ENCODE data around the gene WNT3.
"Not testable (repeated sequence)": the region's sequence is repeated elsewhere in the genome, so short reads cannot be mapped to it uniquely, and the experiment has no call there.

Gene WNT3, protein sequence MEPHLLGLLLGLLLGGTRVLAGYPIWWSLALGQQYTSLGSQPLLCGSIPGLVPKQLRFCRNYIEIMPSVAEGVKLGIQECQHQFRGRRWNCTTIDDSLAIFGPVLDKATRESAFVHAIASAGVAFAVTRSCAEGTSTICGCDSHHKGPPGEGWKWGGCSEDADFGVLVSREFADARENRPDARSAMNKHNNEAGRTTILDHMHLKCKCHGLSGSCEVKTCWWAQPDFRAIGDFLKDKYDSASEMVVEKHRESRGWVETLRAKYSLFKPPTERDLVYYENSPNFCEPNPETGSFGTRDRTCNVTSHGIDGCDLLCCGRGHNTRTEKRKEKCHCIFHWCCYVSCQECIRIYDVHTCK

DNA sequence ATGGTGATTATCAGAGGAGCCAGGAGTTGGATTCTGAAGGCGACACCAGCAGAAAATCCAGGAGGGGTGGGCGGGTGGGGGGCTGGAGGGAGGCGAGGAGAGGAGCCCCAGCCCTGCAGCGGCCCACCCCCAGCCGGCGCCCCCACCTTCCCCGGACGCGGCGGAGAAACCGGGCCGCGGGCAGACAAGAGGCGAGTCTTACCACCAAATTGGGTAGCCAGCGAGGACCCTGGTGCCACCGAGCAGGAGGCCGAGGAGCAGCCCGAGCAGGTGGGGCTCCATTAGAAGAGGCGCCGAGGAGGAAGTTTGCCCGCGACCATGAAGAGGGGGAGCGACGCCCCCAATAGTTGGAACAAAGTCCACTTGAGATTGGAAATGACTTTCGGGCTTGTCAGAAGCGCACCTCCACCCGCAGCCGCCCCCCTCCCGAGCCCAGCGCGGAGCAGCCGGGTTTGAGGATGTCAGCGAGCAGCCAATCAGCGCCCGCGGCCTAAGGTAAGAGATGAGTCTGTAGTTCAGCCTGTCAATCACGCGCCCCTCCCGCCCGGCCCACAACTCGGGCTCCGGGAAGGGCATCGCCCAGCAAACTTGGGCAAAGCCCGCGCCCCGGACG lies at the start of gene WNT3:
TSS of gene WNT3 (minus strand) at position 377 of the 613 bp plus-strand sequence. CDS start at position 282, 95 bp downstream.
- peak in 2 of 3 donors; percentile 15 to 26 for DNase-seq (ENCODE audit: low read depth in 2 of 3, low spot score in 1 of 3)

DNA sequence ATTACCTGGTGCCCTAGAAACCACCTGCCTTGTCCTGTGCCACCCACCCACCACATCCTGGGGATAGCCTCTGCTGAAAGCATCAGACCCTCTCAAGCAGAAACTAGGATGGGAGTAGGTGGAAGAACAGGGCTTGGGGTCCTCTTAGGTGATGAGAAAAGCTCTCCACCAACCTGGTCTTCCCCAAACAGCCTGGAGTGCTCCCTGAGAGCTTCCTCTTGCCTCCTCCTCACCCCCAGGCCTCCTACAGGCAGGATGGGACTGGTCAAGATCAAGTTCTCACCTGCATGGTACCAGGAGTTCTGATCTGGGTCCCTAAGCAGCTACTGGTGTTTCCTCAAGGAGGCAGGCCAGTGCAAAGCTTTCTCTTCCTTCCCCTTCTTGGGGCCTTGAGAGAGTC lies 48.3 kb upstream of the WNT3 start:
- no peak for DNase-seq (ENCODE audit: low read depth in 2 of 3, low spot score in 1 of 3)

DNA sequence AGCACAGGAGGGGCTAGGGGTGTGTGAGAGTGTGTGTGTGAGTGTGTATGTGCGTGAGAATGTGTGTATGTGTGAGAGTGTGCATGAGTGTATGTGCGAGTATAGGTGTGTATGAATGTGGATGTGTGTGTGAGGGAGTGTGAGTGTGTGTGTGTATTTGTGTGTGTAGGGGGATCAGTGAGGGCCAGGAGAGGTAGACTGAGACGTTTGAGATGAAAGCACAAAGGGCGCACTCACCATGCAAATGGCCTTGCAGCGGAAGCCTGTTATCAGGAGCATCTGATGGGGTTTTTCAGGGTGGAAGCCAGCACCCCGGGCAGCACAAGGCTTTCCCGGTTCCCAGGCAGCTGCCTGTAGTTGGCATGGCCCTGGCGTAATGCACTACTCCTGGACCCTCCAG lies 47.8 kb upstream of the WNT3 start:
- DNase-seq (ENCODE audit: low read depth in 2 of 3, low spot score in 1 of 3): no peak

DNA sequence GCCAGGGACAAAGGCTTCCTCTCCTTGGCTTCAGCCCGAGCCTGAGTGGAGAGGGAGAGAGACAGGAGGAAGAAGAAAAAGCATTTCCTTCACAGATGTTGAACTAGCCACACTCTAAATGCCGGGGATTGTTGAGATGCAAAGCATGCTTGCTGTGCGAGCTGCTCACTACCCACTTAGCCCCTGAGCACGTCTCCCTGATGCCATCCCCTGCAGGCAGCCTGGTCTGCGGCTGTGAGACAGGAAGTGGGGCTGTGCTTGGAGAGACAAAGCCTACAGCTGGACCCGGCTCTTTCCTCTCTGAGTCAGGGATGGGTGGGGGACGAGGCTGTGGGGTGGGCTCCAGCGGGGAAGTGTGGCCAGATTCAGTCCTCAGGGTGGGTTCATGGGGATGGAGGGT lies 46.6 kb upstream of the WNT3 start:
- DNase-seq (ENCODE audit: low read depth in 2 of 3, low spot score in 1 of 3): no peak

DNA sequence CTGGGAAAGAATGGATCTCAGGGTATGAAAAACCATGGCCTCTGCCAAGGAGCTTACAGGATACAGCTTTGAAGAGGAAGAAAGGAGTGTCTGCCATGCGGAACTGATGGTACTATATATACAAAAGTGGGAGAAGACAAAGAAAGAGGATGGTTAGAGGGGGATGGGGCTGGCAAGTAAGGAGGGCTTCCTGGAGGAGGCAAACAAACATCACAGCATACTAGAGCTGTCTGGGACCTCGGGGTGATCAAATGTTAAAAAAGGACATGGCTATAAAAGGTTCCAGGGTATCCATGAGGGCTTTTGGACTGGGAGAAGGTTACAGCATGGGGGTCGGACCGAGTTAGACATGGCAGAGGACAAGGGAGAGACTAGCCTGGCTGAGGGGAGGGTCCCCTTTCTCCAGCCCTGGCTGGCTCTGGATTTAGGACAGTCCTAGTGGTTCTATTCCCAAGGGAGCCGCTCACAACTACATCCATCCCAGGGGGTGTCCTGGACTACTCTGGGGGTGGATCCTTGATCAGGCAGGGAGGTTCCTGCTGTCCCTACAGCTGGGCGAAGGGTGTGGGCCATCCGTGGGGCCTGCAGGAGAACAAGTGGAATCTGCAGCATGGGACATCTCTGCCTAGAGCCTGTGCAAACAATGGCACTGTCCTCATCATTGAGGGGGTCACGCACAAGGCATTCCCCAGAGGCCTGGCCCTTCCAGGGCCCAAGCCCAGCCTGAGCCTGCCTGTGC lies 45.1 kb upstream of the WNT3 start:
- no peak for DNase-seq (ENCODE audit: low read depth in 2 of 3, low spot score in 1 of 3)

DNA sequence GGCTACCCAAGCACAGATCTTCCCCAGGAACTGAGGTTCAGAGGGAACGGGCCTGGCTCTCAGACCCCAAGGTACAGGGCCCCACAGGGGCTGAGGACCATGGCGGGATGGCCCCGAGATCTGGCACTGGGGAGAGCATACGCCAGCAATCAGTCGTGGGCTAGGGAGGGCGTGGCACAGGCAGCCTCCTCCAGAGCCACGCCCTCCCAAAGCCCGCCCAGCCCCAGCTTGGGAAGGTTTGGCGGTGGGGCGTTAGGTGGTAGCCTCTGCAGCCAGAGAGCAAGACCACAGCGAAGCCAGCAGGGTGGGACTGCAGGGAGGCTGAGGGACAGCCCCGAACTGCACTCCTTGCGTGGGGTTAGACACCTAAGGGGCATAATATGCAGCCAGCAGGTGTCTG lies 44.5 kb upstream of the WNT3 start:
- no peak for DNase-seq (ENCODE audit: low read depth in 2 of 3, low spot score in 1 of 3)

DNA sequence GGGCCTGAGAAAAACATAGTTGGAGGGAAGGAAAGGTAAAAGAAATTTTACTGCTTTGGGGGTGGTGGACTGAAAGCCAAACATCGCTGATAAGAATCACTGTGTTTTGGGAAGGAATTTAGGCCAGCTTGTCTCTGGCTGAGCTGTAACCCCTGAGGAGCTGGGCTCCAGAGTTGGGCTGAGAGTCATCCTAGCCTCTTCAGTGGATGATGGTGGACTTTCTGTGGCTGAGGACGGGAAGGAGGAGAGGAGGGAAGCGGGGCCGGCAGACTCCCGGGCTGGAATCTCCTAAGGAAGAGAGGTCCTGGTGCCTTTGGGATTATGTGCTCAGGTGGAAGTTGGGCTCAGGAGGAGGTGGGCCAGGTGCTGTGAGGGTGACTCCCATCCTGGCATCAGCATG lies 41.5 kb upstream of the WNT3 start:
- no peak for DNase-seq (ENCODE audit: low read depth in 2 of 3, low spot score in 1 of 3)

DNA sequence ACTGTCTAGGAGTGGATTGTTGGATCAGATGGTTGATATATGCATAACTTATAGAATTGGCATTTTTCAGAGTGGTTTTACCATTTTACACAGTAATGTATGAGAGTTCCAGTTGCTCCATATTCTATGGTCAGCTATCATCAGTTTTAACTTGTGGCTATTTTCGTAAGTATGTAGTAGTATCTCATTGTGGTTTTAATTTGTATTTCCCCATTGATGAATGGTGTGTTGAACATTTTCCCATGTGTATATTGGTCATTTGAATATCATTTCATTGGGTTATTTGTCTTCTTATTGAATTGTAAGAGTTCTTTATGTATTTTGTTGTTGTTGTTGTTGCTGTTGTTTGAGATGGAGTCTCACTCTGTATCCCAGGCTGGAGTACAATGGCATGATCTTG lies 39.1 kb upstream of the WNT3 start:
- DNase-seq (ENCODE audit: low read depth in 2 of 3, low spot score in 1 of 3): no peak

DNA sequence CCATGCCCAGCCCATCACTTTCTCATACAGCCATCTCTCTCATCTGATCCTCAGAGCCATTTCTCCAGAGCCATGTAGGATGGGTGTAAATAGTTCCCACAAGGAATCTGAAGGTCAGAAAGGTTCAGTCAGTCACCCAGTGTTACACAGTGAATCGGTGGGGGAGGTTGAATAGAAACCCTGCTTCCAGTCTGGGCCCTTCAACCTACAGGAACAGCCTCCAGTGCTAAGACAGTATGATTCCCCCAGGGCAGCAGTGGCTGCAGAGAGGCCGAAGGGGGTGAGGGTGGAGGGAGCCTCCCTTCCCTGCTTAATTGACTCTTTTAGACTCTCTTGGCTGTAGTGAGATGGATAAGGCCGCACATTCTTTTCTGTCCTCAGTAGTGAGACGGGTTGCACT lies 36.5 kb upstream of the WNT3 start:
- no peak for DNase-seq (ENCODE audit: low read depth in 2 of 3, low spot score in 1 of 3)

DNA sequence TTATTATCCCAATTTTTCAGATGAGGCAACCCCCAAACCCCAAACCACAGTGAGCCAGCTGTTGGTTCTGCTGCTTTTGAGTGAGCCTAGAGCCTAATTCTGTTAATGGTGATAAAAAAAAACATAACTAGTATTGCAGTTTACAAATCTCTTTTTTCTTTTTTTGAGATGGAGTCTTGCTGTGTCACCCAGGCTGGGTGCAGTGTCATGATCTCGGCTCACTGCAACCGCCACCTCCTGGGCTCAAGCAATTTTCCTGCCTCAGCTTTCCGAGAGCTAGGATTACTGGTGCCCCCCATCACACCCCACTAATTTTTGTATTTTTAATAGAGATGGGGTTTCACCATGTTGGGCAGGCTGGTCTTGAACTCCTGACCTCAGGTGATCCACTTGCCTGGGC lies 36.0 kb upstream of the WNT3 start:
- no peak for DNase-seq (ENCODE audit: low read depth in 2 of 3, low spot score in 1 of 3)

DNA sequence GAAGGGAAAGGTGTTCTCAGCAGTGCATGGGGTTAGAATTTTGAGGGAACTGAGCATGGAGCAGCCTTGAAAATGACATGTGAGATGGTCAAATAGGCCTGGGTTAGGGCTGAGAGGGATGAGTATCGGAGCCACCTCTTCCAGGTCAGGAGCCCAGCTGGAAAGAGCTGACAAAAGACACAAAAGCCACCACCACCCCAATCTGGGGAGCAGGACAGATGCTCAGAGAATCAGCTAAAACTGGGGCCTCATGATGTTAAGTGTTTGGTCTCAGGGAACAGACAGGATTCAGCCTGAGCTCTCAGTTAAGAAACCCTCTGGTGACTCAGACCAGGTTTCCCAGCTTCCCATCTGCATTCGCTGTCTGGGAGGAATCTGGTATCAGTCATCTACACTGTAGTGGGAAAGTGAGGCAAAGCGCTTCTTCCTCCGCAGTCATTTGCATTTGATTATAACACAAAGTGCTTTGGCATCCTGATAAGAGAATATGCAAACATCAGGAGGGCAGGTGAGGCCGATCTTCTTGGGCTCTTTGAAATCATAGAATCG lies 35.5 kb upstream of the WNT3 start:
- no peak for DNase-seq (ENCODE audit: low read depth in 2 of 3, low spot score in 1 of 3)

DNA sequence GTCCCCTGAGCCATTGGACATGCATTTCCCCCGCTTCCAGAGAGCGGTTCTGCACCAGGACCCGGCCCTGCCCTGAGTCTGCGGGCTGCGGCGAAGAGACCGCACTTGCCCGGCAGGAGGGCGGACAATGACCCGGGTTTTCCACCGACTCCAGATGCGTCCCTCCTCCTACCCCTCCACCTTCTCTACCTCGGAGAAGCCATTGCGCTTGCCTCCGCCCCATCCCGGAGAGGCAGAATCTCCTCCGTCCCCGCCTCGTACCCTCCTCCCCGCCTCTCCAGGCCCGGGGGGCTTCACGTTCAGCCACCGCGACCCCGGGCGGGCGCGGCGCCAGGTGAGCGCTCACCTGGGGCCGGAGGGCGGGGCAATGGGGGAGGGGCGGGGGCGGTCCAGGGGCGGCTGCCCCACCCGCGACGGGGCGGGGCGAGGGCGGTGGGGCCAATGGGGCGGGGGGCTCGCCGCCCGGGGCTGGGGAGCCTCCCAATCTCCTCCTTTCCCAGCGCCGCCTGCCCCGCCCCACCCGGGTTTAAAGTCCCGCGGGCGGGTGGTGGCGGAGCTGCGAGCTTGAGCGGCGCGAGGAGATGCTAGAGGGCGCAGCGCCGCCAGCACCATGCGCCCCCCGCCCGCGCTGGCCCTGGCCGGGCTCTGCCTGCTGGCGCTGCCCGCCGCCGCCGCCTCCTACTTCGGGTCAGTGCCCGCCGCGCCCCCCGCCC lies 32.7 kb upstream of the WNT3 start, which contains the start of gene WNT9B:
TSS of gene WNT9B (plus strand) at position 555 of the 713 bp plus-strand sequence. CDS start at position 611, 56 bp downstream.
- DNase-seq (ENCODE audit: low read depth in 2 of 3, low spot score in 1 of 3): no peak

DNA sequence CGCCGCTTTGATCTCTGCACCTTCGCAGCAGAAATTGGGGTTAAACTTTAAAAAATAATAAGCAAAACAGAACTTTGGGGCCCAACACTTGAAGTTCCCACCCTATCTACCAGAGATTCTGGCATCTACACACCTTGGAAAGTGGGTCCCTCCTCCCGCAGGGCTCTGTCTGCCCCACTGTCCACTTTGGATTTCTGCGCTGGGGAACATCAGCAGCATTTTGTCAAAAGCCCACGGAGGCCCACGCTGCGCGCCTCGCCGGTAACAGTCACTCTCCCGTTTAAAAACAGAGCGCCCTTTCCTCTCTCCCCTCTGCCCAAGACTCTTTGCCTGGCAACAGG lies 32.2 kb upstream of the WNT3 start:
- DNase-seq (ENCODE audit: low read depth in 2 of 3, low spot score in 1 of 3): no peak

DNA sequence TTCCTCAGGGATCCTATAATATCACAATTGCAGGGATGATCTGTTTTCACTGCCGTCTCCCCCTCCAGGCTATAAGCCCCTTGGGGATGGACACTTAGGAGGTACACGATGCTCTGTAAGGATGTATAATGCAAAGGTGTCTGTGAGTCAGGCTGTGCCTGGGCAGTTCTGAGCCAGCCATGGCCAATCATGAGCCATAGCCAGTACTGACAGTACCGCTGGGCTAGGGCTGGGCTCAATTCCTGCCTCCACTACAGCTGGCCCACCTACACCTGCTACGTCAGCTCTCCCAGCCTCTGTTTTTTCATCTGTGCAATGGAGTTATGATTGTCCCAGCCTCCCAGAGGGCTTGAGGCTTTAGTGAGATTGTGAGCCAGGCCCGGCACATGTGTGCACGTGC lies 30.0 kb upstream of the WNT3 start:
- no peak for DNase-seq (ENCODE audit: low read depth in 2 of 3, low spot score in 1 of 3)

DNA sequence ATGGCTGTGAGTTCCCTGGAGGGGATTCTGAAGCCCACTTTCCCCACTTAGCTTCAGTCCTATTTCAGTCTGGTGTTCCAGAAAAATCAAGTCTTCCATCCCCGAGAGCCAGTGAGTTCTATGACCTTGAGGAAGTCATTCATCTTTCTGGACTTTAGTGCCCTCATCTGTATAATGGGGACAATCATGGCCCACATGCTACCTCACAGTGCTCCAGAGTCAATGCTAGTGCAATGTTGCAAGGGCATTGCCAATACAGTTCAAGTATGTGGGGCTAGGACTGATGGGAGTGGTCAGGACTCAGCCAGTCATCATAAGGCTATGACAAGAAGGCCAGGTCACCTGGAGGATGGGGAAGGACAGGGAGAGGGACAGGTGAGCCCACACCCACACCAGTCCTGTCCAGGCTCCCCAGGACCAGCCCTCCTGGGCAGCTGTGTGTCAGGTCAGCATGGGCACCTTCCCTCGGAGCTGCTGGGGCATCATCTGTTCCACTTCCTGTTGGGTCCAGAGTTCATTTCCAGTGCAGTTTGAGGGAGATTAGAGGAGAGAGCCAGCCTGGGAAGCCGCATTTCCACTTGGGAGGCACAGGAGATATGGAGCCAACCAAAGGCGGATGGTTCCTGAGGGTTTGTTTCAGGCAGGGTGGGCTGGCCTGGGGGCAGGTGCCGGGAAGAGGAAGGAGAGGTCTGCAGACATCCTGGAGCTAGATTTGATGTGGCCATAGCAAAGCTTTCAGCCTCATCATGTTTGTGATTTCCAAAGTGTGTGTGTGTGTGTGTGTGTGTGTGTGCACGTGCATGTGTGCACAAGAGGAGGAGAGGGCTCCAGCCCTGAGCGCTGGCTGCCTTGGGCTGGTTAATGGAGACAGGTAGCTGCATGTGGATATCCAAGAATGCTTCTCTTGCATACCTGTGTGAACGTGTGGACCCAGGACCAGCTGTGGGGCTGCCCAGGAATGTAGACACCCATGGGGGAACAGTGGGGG lies 29.0 kb upstream of the WNT3 start:
- no peak for DNase-seq (ENCODE audit: low read depth in 2 of 3, low spot score in 1 of 3)

DNA sequence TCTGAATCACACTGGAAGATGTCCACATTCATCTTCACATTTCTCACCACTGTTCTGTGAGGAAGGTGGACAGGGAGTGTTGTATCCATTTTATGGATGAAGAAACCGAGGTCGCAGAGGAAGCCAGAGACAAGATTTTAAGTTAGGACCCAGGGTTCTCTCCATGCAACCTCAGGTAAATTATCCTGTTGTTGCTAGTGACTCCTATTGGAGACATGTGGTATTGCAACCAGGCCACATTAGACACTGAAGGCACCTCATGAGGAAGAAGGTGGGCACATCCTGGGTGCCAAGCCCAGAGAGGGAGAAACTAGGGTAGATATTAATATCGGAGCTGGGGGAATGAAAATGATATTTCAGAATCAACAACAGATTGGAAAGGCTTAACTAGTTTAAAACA lies 24.3 kb upstream of the WNT3 start:
- no peak for DNase-seq (ENCODE audit: low read depth in 2 of 3, low spot score in 1 of 3)

DNA sequence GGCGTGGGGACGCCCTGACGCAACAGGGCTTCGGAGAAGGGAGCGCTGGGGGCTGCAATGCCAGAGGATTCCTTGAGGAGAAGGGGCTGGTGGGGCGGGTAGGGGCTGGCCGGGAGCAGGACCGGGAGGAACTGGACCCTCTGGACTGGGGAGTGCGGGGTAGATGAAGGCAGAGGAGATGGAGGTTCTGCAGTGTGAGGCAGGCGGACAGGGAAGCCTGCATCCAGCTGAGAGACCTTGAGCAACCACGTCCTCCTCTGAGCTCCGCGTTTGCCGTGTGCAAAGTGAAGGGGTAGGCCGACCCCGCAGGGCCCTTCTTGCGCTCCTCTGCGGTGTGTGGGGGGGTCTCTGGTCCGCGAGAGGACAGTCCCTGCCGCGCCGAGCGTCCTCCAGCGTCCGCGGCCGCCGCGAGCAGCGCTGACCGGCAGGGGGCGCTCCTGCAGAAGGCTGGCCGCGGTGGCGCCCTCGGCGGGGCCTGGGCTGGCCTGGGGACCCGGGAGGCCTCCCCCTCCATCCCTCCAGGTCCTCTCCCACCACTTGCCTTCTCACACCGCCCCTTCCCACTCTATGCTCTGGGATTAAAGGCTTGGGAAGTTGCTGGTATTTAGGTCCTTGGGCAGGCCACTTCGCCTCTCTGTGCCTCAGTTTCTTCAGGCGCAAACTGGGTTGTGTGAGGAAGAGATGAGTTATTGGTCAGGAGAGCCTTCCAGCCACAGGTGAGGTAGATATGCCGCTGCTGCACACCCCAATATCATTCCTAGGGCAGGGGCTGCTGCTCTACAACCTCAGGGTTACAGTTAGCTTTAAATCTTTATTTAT lies 23.3 kb upstream of the WNT3 start:
- peak in 1 of 3 donors; percentile 23 for DNase-seq (ENCODE audit: low read depth in 2 of 3, low spot score in 1 of 3)

DNA sequence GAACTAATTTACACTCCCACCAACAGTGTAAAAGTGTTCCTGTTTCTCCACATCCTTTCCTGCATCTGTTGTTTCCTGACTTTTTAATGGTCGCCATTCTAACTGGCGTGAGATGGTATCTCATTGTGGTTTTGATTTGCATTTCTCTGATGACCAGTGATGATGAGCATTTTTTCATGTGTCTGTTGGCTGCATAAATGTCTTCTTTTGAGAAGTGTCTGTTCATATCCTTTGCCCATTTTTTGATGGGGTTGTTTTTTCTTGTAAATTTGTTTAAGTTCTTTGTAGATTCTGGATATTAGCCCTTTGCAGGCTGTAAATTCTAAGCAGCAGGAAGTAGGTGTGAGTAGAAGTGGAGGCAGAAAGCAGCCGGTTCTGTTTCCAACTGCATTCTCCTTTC lies 22.1 kb upstream of the WNT3 start:
- DNase-seq (ENCODE audit: low read depth in 2 of 3, low spot score in 1 of 3): not testable (repeated sequence)

DNA sequence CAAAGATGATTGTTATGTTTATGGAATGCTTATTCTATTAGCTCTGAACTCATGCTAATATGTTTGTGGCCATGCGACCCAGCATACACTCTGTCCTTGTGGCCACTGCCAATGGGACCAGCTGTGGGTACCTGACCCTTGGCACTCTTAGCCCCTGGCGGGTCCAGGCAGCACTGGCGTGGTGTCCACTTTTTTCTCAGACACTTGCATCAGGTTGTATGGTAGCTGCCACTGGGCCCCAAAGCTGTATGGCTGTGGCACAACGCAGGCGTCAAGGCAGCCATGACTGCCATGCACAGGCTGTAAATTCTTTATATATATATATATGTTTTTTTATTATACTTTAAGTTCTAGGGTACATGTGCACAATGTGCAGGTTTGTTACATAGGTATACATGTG lies 20.7 kb upstream of the WNT3 start:
- DNase-seq (ENCODE audit: low read depth in 2 of 3, low spot score in 1 of 3): no peak
